Naive B cell (primary cell): ENCODE results near the gene KRT20. TPM values are rescaled to one million over a fixed set of nuclear protein-coding genes. Genes with fewer than 3 reads are reported as not detected.
A peak's percentile ranks its signal among the peaks of the same experiment; 100 is the strongest.

Experiments used
- ATAC-seq, 2 donors: fragments of 150-1000 bp; cut with Tn5 transposase; 2 replicates each; pipeline ENCODE4 v1.10.0; 2021; ENCODE audit warnings: low read depth in 2 of 2, mild to moderate bottlenecking in 2 of 2, moderate library complexity in 2 of 2
- DNase-seq: peaks from one replicate; pipeline ENCODE4 v3.0.0; 2022
- H3K27ac Mint-ChIP-seq, 6 donors: one replicate each; pipeline ENCODE4 v1.8.0; 2020 to 2022; ENCODE audit warnings: mild to moderate bottlenecking in 6 of 6, mixed read lengths in 6 of 6, moderate library complexity in 5 of 6, inconsistent platforms in 2 of 6
- H3K27me3 Mint-ChIP-seq, 3 donors: one replicate each; pipeline ENCODE4 v1.8.0; 2021 to 2022; ENCODE audit warnings: mixed read lengths in 3 of 3, mild to moderate bottlenecking in 1 of 3
- H3K36me3 Mint-ChIP-seq, 2 donors: one replicate each; pipeline ENCODE4 v1.8.0; 2020 to 2022; ENCODE audit warnings: mixed read lengths in 2 of 2, inconsistent platforms in 1 of 2, mild to moderate bottlenecking in 1 of 2
- H3K4me1 Mint-ChIP-seq, 3 donors: one replicate each; pipeline ENCODE4 v1.8.0; 2020 to 2022; ENCODE audit warnings: mixed read lengths in 3 of 3, inconsistent platforms in 1 of 3, mild to moderate bottlenecking in 1 of 3, moderate library complexity in 1 of 3
- H3K4me3 Mint-ChIP-seq, 8 donors: one replicate each; pipeline ENCODE4 v1.8.0; 2020 to 2022; ENCODE audit warnings: mild to moderate bottlenecking in 8 of 8, mixed read lengths in 8 of 8, moderate library complexity in 8 of 8, inconsistent platforms in 2 of 8
- H3K9me3 Mint-ChIP-seq, 7 donors: one replicate each; pipeline ENCODE4 v1.8.0; 2020 to 2022; ENCODE audit warnings: mixed read lengths in 7 of 7, mild to moderate bottlenecking in 5 of 7, inconsistent platforms in 2 of 7, moderate library complexity in 1 of 7
- polyA plus RNA-seq, 6 donors: library from polyadenylated mRNA; unstranded; fragments of 300-500 nt; fragmentation: Illumina TruSeq; gene quantifications; one replicate each; pipeline ENCODE4 v1.2.3, GENCODE V29; 2021; ENCODE audit warnings: low read depth in 6 of 6

Gene KRT20
- polyA plus RNA-seq, 6 donors from 2014 or later: not detected

- no peaks in the 10 kb centered on the region for H3K36me3 Mint-ChIP-seq
- DNase-seq (no peak), ATAC-seq (no peak)
- no peak overlapping the region for H3K27ac Mint-ChIP-seq
- H3K27me3 Mint-ChIP-seq: peaks cover 16 to 36% (median 35%) of the 10 kb centered on the region in 3 donors
- H3K9me3 Mint-ChIP-seq: no peaks in the 10 kb centered on the region
- peaks cover 0 to 4% (median 3%) of the 10 kb centered on the region in 3 donors for H3K4me1 Mint-ChIP-seq
- no peak overlapping the region for H3K4me3 Mint-ChIP-seq
These were observed 1.3 kb downstream of the KRT20 start for GRCh38 chr17:40883626-40884334.

DNA sequence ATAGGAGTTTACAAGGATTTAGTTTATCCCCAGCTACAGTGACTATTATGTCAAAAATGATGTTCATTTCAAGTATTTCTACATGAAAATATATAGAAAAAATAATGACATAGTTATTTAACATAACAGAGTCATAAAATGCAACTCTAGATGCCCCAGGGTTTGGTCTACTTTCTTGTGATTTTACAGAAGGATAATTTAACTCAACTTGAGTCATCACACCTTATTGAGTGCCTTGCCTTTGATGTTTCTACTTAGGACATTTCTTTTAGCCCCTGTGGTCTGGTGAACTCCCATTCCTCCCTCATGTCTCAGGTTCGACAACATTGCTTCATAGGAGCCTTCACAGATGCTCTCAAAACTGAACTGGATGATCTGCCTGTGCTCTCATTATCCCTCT is 2.0 kb downstream of the KRT20 start:
- H3K4me3 Mint-ChIP-seq: peak overlapping the region in 1 of 8 donors; percentile 34
- peak overlapping the region in 1 of 6 donors; percentile 1 for H3K27ac Mint-ChIP-seq
- ATAC-seq (no peak), DNase-seq (no peak)
- peaks cover 11 to 29% (median 28%) of the 10 kb centered on the region in 3 donors for H3K27me3 Mint-ChIP-seq
- H3K4me1 Mint-ChIP-seq: no peaks in the 10 kb centered on the region
- no peaks in the 10 kb centered on the region for H3K9me3 Mint-ChIP-seq
- H3K36me3 Mint-ChIP-seq: no peaks in the 10 kb centered on the region

- peaks cover 11 to 27% (median 16%) of the 10 kb centered on the region in 3 donors for H3K27me3 Mint-ChIP-seq
- no peak overlapping the region for H3K27ac Mint-ChIP-seq
- H3K4me3 Mint-ChIP-seq: no peak overlapping the region
- ATAC-seq (no peak), DNase-seq (no peak)
- H3K36me3 Mint-ChIP-seq: no peaks in the 10 kb centered on the region
- no peaks in the 10 kb centered on the region for H3K9me3 Mint-ChIP-seq
- no peaks in the 10 kb centered on the region for H3K4me1 Mint-ChIP-seq
These were observed 6.0 kb downstream of the KRT20 start for GRCh38 chr17:40879026-40879425.

- Mint-ChIP-seq H3K36me3 (no peaks in the 10 kb centered on the region), H3K9me3 (no peaks in the 10 kb centered on the region), H3K27me3 (peaks cover 12 to 20% (median 13%) of the 10 kb centered on the region in 3 donors), H3K27ac (no peak overlapping the region), H3K4me3 (no peak overlapping the region), H3K4me1 (no peaks in the 10 kb centered on the region)
- no peak for DNase-seq
- no peak for ATAC-seq
These were observed 7.0 kb downstream of the KRT20 start for GRCh38 chr17:40878044-40878443.

- no peak for ATAC-seq
- Mint-ChIP-seq H3K36me3 (no peaks in the 10 kb centered on the region), H3K9me3 (no peaks in the 10 kb centered on the region), H3K27me3 (peaks cover 30 to 46% (median 40%) of the 10 kb centered on the region in 3 donors), H3K4me1 (no peaks in the 10 kb centered on the region), H3K27ac (no peak overlapping the region), H3K4me3 (no peak overlapping the region)
- DNase-seq: no peak
These were observed 11.2 kb downstream of the KRT20 start for GRCh38 chr17:40873801-40874200.

DNA sequence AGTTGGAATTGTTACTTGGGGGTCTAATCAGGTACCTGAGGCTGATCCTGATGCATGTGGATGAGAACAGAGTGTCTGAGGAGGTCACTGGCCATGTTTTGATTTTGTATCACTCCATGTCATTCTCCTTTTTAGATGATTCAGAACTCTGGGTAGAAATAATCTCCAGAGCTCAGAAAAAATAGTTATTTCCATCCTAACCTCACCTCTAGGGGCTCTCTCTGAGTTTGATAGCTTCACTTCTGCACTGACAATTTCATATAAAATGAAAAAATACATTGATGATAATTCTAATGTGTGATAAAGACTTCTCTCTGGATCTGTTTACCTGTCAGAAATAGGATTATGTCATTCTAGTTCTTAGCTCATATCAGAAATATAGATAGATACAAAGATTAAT is 11.8 kb downstream of the KRT20 start:
- ATAC-seq (no peak), DNase-seq (no peak)
- peaks cover 30 to 46% (median 40%) of the 10 kb centered on the region in 3 donors for H3K27me3 Mint-ChIP-seq
- H3K27ac Mint-ChIP-seq: no peak overlapping the region
- no peaks in the 10 kb centered on the region for H3K4me1 Mint-ChIP-seq
- no peaks in the 10 kb centered on the region for H3K9me3 Mint-ChIP-seq
- no peaks in the 10 kb centered on the region for H3K36me3 Mint-ChIP-seq
- H3K4me3 Mint-ChIP-seq: no peak overlapping the region

- Mint-ChIP-seq H3K27ac (no peak overlapping the region), H3K4me1 (no peaks in the 10 kb centered on the region), H3K36me3 (no peaks in the 10 kb centered on the region), H3K4me3 (no peak overlapping the region), H3K27me3 (peaks cover 32 to 46% (median 40%) of the 10 kb centered on the region in 3 donors), H3K9me3 (no peaks in the 10 kb centered on the region)
- ATAC-seq (no peak), DNase-seq (no peak)
These were observed 12.6 kb downstream of the KRT20 start for GRCh38 chr17:40872416-40872815.

GRCh38 chr17:40871316-40871715 is 13.7 kb downstream of the KRT20 start:
- peaks cover 39 to 54% (median 47%) of the 10 kb centered on the region in 3 donors for H3K27me3 Mint-ChIP-seq
- no peak overlapping the region for H3K27ac Mint-ChIP-seq
- no peaks in the 10 kb centered on the region for H3K9me3 Mint-ChIP-seq
- DNase-seq (no peak), ATAC-seq (no peak)
- H3K4me3 Mint-ChIP-seq: no peak overlapping the region
- no peaks in the 10 kb centered on the region for H3K4me1 Mint-ChIP-seq
- no peaks in the 10 kb centered on the region for H3K36me3 Mint-ChIP-seq

GRCh38 chr17:40870136-40870535 is 14.9 kb downstream of the KRT20 start:
- Mint-ChIP-seq H3K27ac (no peak overlapping the region), H3K36me3 (no peaks in the 10 kb centered on the region), H3K4me1 (no peaks in the 10 kb centered on the region), H3K9me3 (no peaks in the 10 kb centered on the region), H3K27me3 (peaks cover 39 to 54% (median 50%) of the 10 kb centered on the region in 3 donors), H3K4me3 (no peak overlapping the region)
- ATAC-seq: no peak
- no peak for DNase-seq

GRCh38 chr17:40866838-40867237 is 18.2 kb downstream of the KRT20 start, which contains the start of gene KRT12:
KRT12 (minus strand) TSS chr17:40867223; CDS start chr17:40867186, 37 bp downstream.
- H3K36me3 Mint-ChIP-seq: no peaks in the 10 kb centered on the region
- H3K27me3 Mint-ChIP-seq: peaks cover 32 to 66% (median 57%) of the 10 kb centered on the region in 3 donors
- no peaks in the 10 kb centered on the region for H3K9me3 Mint-ChIP-seq
- DNase-seq (no peak), ATAC-seq (no peak)
- no peak within 1 kb of the TSS for H3K27ac Mint-ChIP-seq
- H3K4me3 Mint-ChIP-seq: no peak within 1 kb of the TSS
- H3K4me1 Mint-ChIP-seq: no peaks in the 10 kb centered on the region

GRCh38 chr17:40864661-40865390 is 20.2 kb downstream of the KRT20 start:
- DNase-seq (no peak), ATAC-seq (no peak)
- Mint-ChIP-seq H3K27ac (no peak overlapping the region), H3K4me3 (no peak overlapping the region), H3K36me3 (no peaks in the 10 kb centered on the region), H3K27me3 (peaks cover 34 to 60% (median 57%) of the 10 kb centered on the region in 3 donors), H3K4me1 (no peaks in the 10 kb centered on the region), H3K9me3 (no peaks in the 10 kb centered on the region)

GRCh38 chr17:40862985-40863733 is 21.9 kb downstream of the KRT20 start:
- peaks cover 42 to 65% (median 57%) of the 10 kb centered on the region in 3 donors for H3K27me3 Mint-ChIP-seq
- H3K4me1 Mint-ChIP-seq: no peaks in the 10 kb centered on the region
- DNase-seq: no peak
- no peak overlapping the region for H3K27ac Mint-ChIP-seq
- peak overlapping the region in 1 of 8 donors; percentile 64 for H3K4me3 Mint-ChIP-seq
- ATAC-seq: no peak
- H3K9me3 Mint-ChIP-seq: no peaks in the 10 kb centered on the region
- H3K36me3 Mint-ChIP-seq: no peaks in the 10 kb centered on the region

DNA sequence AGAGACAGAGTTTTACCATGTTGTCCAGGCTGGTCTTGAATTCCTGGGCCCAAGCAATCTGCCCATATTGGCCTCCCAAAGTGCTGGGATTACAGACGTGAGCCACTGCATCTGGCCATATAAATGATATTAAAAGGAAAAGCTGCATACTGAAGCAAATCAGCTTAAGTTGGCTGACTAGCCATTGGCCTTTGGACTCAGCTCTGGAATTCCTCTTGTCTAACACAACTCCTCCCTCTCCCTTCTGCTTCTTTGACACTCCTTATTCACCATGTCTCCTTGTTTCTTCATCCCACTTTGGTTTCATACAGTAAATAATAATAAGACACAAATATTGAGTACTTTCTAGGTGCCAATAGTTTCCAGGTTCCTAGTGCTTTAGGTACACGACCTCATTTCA is 25.5 kb downstream of the KRT20 start:
- no peak overlapping the region for H3K4me3 Mint-ChIP-seq
- no peaks in the 10 kb centered on the region for H3K4me1 Mint-ChIP-seq
- H3K27ac Mint-ChIP-seq: no peak overlapping the region
- H3K27me3 Mint-ChIP-seq: peaks cover 38 to 52% (median 39%) of the 10 kb centered on the region in 3 donors
- no peaks in the 10 kb centered on the region for H3K36me3 Mint-ChIP-seq
- DNase-seq: no peak
- ATAC-seq: no peak
- no peaks in the 10 kb centered on the region for H3K9me3 Mint-ChIP-seq
